SK-N-SH treated with all-trans-retinoic acid at 6 μM for 48 hours (cell line): ENCODE data around the gene C1orf141.

ENCODE experiments used
- ATAC-seq: fragments of 200-7000 bp; cut with Tn5 transposase; 3 replicates; pipeline ENCODE4 v1.9.1; 2020; ENCODE audit warnings: mild to moderate bottlenecking, moderate library complexity
- ARNTL ChIP-seq: fragments of 450-650 bp; formaldehyde crosslinking; IDR thresholded peaks from 2 replicates; pipeline ENCODE4 v1.5.0; 2020; ENCODE audit warnings: low read depth, mild to moderate bottlenecking, moderate library complexity, borderline replicate concordance
- BACH2 ChIP-seq: fragments of 250-450 bp; sonication (Bioruptor Pico); IDR thresholded peaks from 2 replicates; pipeline ENCODE4 v1.9.0; 2021; ENCODE audit warnings: mild to moderate bottlenecking, borderline replicate concordance
- CREB5 ChIP-seq: fragments of 250-450 bp; sonication (Bioruptor Pico); IDR thresholded peaks from 2 replicates; pipeline ENCODE4 v1.5.1; 2020; ENCODE audit warnings: low read depth, mild to moderate bottlenecking, moderate library complexity
- CSDC2 ChIP-seq: fragments of 250-450 bp; sonication (Bioruptor Pico); IDR thresholded peaks from 2 replicates; pipeline ENCODE4 v1.5.0; 2020; ENCODE audit warnings: mild to moderate bottlenecking, moderate library complexity
- GLIS3 ChIP-seq: fragments of 250-450 bp; sonication (Bioruptor Pico); IDR thresholded peaks from 2 replicates; pipeline ENCODE4 v1.5.0; 2020; ENCODE audit warnings: mild to moderate bottlenecking, moderate library complexity
- ISL1 ChIP-seq: fragments of 250-450 bp; sonication (Bioruptor Pico); IDR thresholded peaks from 2 replicates; pipeline ENCODE4 v2.1.2; 2022; ENCODE audit warnings: mild to moderate bottlenecking, moderate library complexity
- OSR1 ChIP-seq: fragments of 250-450 bp; sonication (Bioruptor Pico); IDR thresholded peaks from 2 replicates; pipeline ENCODE4 v1.8.0; 2022; ENCODE audit warnings: moderate library complexity, mild to moderate bottlenecking, inconsistent platforms
- POU6F1 ChIP-seq: fragments of 250-450 bp; sonication (Bioruptor Pico); IDR thresholded peaks from 2 replicates; pipeline ENCODE4 v1.8.0; 2021; ENCODE audit warnings: low read depth, mild to moderate bottlenecking, moderate library complexity, borderline replicate concordance
- PPARA ChIP-seq: fragments of 250-450 bp; sonication (Bioruptor Pico); IDR thresholded peaks from 2 replicates; pipeline ENCODE4 v1.5.0; 2020; ENCODE audit warnings: mild to moderate bottlenecking, borderline replicate concordance
- RARB ChIP-seq: fragments of 250-450 bp; sonication (Bioruptor Pico); IDR thresholded peaks from 2 replicates; pipeline ENCODE4 v1.8.0; 2021; ENCODE audit warnings: mild to moderate bottlenecking, moderate library complexity
- TCF4 ChIP-seq: fragments of 250-450 bp; sonication (Bioruptor Pico); IDR thresholded peaks from 2 replicates; pipeline ENCODE4 v1.8.0; 2021; ENCODE audit warnings: mild to moderate bottlenecking, moderate library complexity, borderline replicate concordance
- TOX ChIP-seq: fragments of 250-450 bp; sonication (Bioruptor Pico); IDR thresholded peaks from 2 replicates; pipeline ENCODE4 v1.8.0; 2021; ENCODE audit warnings: mild to moderate bottlenecking, moderate library complexity, borderline replicate concordance
- ZC3H10 ChIP-seq: fragments of 250-450 bp; sonication (Bioruptor Pico); IDR thresholded peaks from 2 replicates; pipeline ENCODE4 v1.5.1; 2021; ENCODE audit warnings: mild to moderate bottlenecking, moderate library complexity
- ZFP3 ChIP-seq: fragments of 250-450 bp; sonication (Bioruptor Pico); IDR thresholded peaks from 2 replicates; pipeline ENCODE4 v1.5.0; 2020; ENCODE audit warnings: mild to moderate bottlenecking, moderate library complexity
- ZFP30 ChIP-seq: fragments of 450-650 bp; formaldehyde crosslinking; IDR thresholded peaks from 2 replicates; pipeline ENCODE4 v1.5.0; 2022; ENCODE audit warnings: mild to moderate bottlenecking, moderate library complexity
- ZNF565 ChIP-seq: fragments of 450-650 bp; formaldehyde crosslinking; conservative IDR thresholded peaks from 2 replicates; pipeline ENCODE4 v1.5.0; 2020; ENCODE audit warnings: low read depth, mild to moderate bottlenecking, moderate library complexity
- ZNF8 ChIP-seq: fragments of 450-650 bp; formaldehyde crosslinking; IDR thresholded peaks from 2 replicates; pipeline ENCODE4 v1.5.0; 2020; ENCODE audit warnings: mild to moderate bottlenecking, moderate library complexity
- TF ChIP-seq, protein P1 (sequence below): fragments of 250-450 bp; sonication (Bioruptor Pico); IDR thresholded peaks from 2 replicates; pipeline ENCODE4 v1.5.0; 2020; ENCODE audit warnings: mild to moderate bottlenecking, moderate library complexity
- TF ChIP-seq, protein P2 (sequence below): fragments of 250-450 bp; sonication (Bioruptor Pico); IDR thresholded peaks from 2 replicates; pipeline ENCODE4 v1.5.1; 2021; ENCODE audit warnings: mild to moderate bottlenecking, moderate library complexity
- TF ChIP-seq, protein P3 (sequence below): fragments of 250-450 bp; sonication (Bioruptor Pico); IDR thresholded peaks from 2 replicates; pipeline ENCODE4 v1.8.0; 2020; ENCODE audit warnings: mild to moderate bottlenecking, moderate library complexity, borderline replicate concordance

The C1orf141 gene

GRCh38 chr1:67110352-67110751 lies 24.4 kb downstream of the C1orf141 start:
- TF ChIP-seq ZC3H10 (CRISPR knock-in tag) (no peak), GLIS3 (no peak), POU6F1 (no peak), ZFP3 (no peak), ZNF565 (CRISPR knock-in tag) (no peak), ISL1 (no peak), ZNF8 (CRISPR knock-in tag) (no peak), TCF4 (CRISPR knock-in tag) (no peak), BACH2 (no peak)
- TF ChIP-seq, protein P1, sequence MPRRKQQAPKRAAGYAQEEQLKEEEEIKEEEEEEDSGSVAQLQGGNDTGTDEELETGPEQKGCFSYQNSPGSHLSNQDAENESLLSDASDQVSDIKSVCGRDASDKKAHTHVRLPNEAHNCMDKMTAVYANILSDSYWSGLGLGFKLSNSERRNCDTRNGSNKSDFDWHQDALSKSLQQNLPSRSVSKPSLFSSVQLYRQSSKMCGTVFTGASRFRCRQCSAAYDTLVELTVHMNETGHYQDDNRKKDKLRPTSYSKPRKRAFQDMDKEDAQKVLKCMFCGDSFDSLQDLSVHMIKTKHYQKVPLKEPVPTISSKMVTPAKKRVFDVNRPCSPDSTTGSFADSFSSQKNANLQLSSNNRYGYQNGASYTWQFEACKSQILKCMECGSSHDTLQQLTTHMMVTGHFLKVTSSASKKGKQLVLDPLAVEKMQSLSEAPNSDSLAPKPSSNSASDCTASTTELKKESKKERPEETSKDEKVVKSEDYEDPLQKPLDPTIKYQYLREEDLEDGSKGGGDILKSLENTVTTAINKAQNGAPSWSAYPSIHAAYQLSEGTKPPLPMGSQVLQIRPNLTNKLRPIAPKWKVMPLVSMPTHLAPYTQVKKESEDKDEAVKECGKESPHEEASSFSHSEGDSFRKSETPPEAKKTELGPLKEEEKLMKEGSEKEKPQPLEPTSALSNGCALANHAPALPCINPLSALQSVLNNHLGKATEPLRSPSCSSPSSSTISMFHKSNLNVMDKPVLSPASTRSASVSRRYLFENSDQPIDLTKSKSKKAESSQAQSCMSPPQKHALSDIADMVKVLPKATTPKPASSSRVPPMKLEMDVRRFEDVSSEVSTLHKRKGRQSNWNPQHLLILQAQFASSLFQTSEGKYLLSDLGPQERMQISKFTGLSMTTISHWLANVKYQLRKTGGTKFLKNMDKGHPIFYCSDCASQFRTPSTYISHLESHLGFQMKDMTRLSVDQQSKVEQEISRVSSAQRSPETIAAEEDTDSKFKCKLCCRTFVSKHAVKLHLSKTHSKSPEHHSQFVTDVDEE (CRISPR knock-in tag): no peak
- ATAC-seq: no peak

DNA sequence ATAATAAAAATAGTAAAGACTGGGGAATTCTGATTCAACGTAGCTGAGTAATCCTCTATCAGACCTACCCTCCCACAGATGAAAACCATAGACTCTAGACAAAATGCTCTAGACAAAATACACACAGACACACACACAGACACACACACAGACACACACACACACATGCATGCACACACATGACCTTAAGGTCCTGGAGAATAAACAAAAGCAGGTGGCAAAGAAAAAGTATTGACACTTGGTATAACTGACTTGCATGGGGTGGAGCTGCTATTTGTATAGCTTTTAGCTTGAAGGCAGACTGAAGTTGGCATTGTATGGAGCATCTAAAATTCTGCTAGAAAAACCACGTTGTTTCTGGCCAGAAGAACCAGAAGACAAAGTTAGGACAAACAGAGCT lies 29.3 kb downstream of the C1orf141 start:
- TF ChIP-seq CREB5 (CRISPR knock-in tag) (no peak), ZC3H10 (CRISPR knock-in tag) (no peak), ARNTL (CRISPR knock-in tag) (no peak)
- TF ChIP-seq, protein P2, sequence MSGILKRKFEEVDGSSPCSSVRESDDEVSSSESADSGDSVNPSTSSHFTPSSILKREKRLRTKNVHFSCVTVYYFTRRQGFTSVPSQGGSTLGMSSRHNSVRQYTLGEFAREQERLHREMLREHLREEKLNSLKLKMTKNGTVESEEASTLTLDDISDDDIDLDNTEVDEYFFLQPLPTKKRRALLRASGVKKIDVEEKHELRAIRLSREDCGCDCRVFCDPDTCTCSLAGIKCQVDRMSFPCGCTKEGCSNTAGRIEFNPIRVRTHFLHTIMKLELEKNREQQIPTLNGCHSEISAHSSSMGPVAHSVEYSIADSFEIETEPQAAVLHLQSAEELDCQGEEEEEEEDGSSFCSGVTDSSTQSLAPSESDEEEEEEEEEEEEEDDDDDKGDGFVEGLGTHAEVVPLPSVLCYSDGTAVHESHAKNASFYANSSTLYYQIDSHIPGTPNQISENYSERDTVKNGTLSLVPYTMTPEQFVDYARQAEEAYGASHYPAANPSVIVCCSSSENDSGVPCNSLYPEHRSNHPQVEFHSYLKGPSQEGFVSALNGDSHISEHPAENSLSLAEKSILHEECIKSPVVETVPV: no peak
- no peak for ATAC-seq

DNA sequence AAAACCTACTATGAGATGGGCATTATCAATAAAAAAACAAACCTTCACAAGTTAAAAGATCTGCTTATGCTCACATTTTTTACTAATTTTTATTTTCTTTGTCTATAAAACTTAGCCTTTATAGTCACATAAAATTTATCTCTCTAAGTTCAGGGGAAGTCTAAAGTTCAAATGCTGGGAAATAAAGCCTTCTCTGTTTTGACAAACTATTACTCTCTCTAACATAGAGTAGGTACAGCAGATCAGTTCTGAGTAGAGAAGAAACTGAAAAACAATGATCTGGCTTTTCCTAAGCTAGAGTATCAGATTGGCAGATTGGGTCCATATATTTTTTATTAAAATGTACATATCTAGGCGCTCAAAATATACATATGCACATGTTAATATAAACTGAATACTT lies 31.2 kb downstream of the C1orf141 start:
- TF ChIP-seq PPARA (CRISPR knock-in tag) (no peak), RARB (no peak), OSR1 (CRISPR knock-in tag) (no peak), CSDC2 (CRISPR knock-in tag) (no peak), POU6F1 (no peak), ZC3H10 (CRISPR knock-in tag) (no peak), BACH2 (no peak), ZFP3 (no peak), TCF4 (CRISPR knock-in tag) (no peak), ARNTL (CRISPR knock-in tag) (no peak), ZNF565 (CRISPR knock-in tag) (no peak), TOX (CRISPR knock-in tag) (no peak), CREB5 (CRISPR knock-in tag) (no peak), GLIS3 (no peak), ISL1 (no peak), ZFP30 (CRISPR knock-in tag) (no peak)
- TF ChIP-seq, protein P2: no peak
- TF ChIP-seq, protein P3, sequence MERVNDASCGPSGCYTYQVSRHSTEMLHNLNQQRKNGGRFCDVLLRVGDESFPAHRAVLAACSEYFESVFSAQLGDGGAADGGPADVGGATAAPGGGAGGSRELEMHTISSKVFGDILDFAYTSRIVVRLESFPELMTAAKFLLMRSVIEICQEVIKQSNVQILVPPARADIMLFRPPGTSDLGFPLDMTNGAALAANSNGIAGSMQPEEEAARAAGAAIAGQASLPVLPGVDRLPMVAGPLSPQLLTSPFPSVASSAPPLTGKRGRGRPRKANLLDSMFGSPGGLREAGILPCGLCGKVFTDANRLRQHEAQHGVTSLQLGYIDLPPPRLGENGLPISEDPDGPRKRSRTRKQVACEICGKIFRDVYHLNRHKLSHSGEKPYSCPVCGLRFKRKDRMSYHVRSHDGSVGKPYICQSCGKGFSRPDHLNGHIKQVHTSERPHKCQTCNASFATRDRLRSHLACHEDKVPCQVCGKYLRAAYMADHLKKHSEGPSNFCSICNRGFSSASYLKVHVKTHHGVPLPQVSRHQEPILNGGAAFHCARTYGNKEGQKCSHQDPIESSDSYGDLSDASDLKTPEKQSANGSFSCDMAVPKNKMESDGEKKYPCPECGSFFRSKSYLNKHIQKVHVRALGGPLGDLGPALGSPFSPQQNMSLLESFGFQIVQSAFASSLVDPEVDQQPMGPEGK: no peak
- TF ChIP-seq, protein P1 (CRISPR knock-in tag): no peak
- TF ChIP-seq, all 23 proteins: peak for 0
- no peak for ATAC-seq
